Measurements from ENCODE around the gene CCDC9B. TPM values are rescaled to one million over a fixed set of nuclear protein-coding genes. Genes with fewer than 3 reads are reported as not detected.

CCDC9B gene
- total and polyA plus RNA-seq, 7 donors: 5.1 to 97.2 (median 43.9) TPM

GRCh38 chr15:40377606-40378005 lies 36.9 kb upstream of the CCDC9B start:
- H3K4me1 ChIP-seq: peaks cover 0 to 16% (median 11%) of the 10 kb centered on the region in 4 donors
- no peak overlapping the region for H3K4me3 ChIP-seq
- WGBS, 2 donors: 80 to 84% methylated on average over 3 of the region's 3 CpGs

DNA sequence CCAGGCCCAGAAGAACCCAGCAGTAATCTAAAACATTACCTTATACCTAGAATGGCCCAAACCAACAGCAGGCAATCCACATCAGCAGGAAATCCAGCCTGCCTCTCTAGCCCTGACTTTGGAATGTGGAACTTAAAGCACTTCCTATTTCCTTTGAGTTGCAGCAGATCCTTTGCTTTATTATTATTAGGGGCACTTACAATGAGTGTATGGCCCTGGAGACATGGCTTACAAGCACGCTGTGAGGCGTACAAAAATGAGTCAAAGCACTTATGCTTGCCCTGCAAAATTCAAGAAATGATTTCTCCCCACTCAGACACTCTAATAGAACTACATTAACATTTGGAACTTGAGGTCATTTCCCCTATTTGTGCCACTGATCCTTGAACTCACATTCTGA lies 32.2 kb upstream of the CCDC9B start:
- Histone ChIP-seq H3K4me1 (peaks cover 0 to 8% (median 5%) of the 10 kb centered on the region in 4 donors), H3K27ac (no peak overlapping the region), H3K9me3 (no peaks in the 10 kb centered on the region), H3K36me3 (no peaks in the 10 kb centered on the region), H3K4me3 (no peak overlapping the region), H3K27me3 (no peaks in the 10 kb centered on the region)
- TF ChIP-seq, protein P1, sequence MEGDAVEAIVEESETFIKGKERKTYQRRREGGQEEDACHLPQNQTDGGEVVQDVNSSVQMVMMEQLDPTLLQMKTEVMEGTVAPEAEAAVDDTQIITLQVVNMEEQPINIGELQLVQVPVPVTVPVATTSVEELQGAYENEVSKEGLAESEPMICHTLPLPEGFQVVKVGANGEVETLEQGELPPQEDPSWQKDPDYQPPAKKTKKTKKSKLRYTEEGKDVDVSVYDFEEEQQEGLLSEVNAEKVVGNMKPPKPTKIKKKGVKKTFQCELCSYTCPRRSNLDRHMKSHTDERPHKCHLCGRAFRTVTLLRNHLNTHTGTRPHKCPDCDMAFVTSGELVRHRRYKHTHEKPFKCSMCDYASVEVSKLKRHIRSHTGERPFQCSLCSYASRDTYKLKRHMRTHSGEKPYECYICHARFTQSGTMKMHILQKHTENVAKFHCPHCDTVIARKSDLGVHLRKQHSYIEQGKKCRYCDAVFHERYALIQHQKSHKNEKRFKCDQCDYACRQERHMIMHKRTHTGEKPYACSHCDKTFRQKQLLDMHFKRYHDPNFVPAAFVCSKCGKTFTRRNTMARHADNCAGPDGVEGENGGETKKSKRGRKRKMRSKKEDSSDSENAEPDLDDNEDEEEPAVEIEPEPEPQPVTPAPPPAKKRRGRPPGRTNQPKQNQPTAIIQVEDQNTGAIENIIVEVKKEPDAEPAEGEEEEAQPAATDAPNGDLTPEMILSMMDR (IDR thresholded peaks at IDR 0.05): no peak
- TF ChIP-seq POLR2AphosphoS5 (IDR thresholded peaks at IDR 0.05) (no peak), EP300 (IDR thresholded peaks at IDR 0.05) (no peak), POLR2A (IDR thresholded peaks at IDR 0.05) (no peak)
- intact Hi-C loops (cut with DNase I): no loop called here
- no peak for DNase-seq
- 43 to 53% methylated on average over 2 of the region's 2 CpGs for WGBS, 2 donors

More at GRCh38 chr15:40377606-40378005, 36.9 kb upstream of the CCDC9B start:
- DNase-seq: no peak
- TF ChIP-seq EP300 (IDR thresholded peaks at IDR 0.05): no peak
- TF ChIP-seq, protein P1 (IDR thresholded peaks at IDR 0.05): no peak
- no peak for TF ChIP-seq POLR2A (IDR thresholded peaks at IDR 0.05)
- no peak for TF ChIP-seq POLR2AphosphoS5 (IDR thresholded peaks at IDR 0.05)
- H3K9me3 ChIP-seq: no peaks in the 10 kb centered on the region
- intact Hi-C loops (cut with DNase I): no loop called here
- H3K27me3 ChIP-seq: no peaks in the 10 kb centered on the region
- no peak overlapping the region for H3K27ac ChIP-seq
- no peaks in the 10 kb centered on the region for H3K36me3 ChIP-seq

- TF ChIP-seq POLR2AphosphoS5 (IDR thresholded peaks at IDR 0.05) (no peak), EP300 (IDR thresholded peaks at IDR 0.05) (no peak), POLR2A (IDR thresholded peaks at IDR 0.05) (no peak)
- TF ChIP-seq, protein P1 (IDR thresholded peaks at IDR 0.05): no peak
- no peaks in the 10 kb centered on the region for H3K36me3 ChIP-seq
- no peak overlapping the region for H3K27ac ChIP-seq
- 92% methylated on average over 13 of the region's 13 CpGs for WGBS, 2 donors
- no peaks in the 10 kb centered on the region for H3K9me3 ChIP-seq
- intact Hi-C loops (cut with DNase I): no loop called here
- peaks cover 0 to 23% (median 21%) of the 10 kb centered on the region in 4 donors for H3K4me1 ChIP-seq
- no peaks in the 10 kb centered on the region for H3K27me3 ChIP-seq
- H3K4me3 ChIP-seq: no peak overlapping the region
- DNase-seq: no peak
Observed at GRCh38 chr15:40369971-40370370, 29.2 kb upstream of the CCDC9B start.

GRCh38 chr15:40369474-40369869 lies 28.7 kb upstream of the CCDC9B start:
- no peak for DNase-seq
- TF ChIP-seq EP300 (IDR thresholded peaks at IDR 0.05): no peak
- no peak for TF ChIP-seq POLR2A (IDR thresholded peaks at IDR 0.05)
- TF ChIP-seq, protein P1 (IDR thresholded peaks at IDR 0.05): no peak
- no peak for TF ChIP-seq POLR2AphosphoS5 (IDR thresholded peaks at IDR 0.05)
- WGBS, 2 donors: 91 to 95% methylated on average over 10 of the region's 10 CpGs
- Histone ChIP-seq H3K9me3 (no peaks in the 10 kb centered on the region), H3K4me1 (peaks cover 0 to 23% (median 21%) of the 10 kb centered on the region in 4 donors), H3K27ac (no peak overlapping the region), H3K36me3 (no peaks in the 10 kb centered on the region), H3K4me3 (no peak overlapping the region), H3K27me3 (no peaks in the 10 kb centered on the region)
- intact Hi-C loops (cut with DNase I): no loop called here
